Parathyroid adenoma (tissue), 2 donors: ENCODE measurements around the gene NAAA.

Experiments
- H2AFZ ChIP-seq: fragments of 300-600 bp; sonication (generic); one replicate; pipeline ENCODE4 v1.7.0; 2017; ENCODE audit warnings: antibody characterized with exemption, mild to moderate bottlenecking
- H3K27ac ChIP-seq: fragments of 300-600 bp; sonication (generic); one replicate; pipeline ENCODE4 v1.7.0; 2017
- H3K27me3 ChIP-seq: fragments of 300-600 bp; sonication (generic); one replicate; pipeline ENCODE4 v1.7.0; 2017; ENCODE audit warnings: low read length; ENCODE audit not compliant: control insufficient read depth, insufficient read depth
- H3K36me3 ChIP-seq: fragments of 300-600 bp; sonication (generic); one replicate; pipeline ENCODE4 v1.7.0; 2017; ENCODE audit warnings: low read length; ENCODE audit not compliant: control insufficient read depth, insufficient read depth
- H3K4me1 ChIP-seq: fragments of 300-600 bp; sonication (generic); one replicate; pipeline ENCODE4 v1.7.0; 2017; ENCODE audit warnings: control low read depth
- H3K4me2 ChIP-seq: fragments of 300-600 bp; sonication (generic); one replicate; pipeline ENCODE4 v1.7.0; 2017; ENCODE audit warnings: low read length
- H3K4me3 ChIP-seq: fragments of 300-600 bp; sonication (generic); one replicate; pipeline ENCODE4 v1.7.0; 2017; ENCODE audit warnings: low read depth, low read length
- H3K79me2 ChIP-seq: fragments of 300-600 bp; sonication (generic); one replicate; pipeline ENCODE4 v1.7.0; 2017; ENCODE audit warnings: control low read depth
- H3K9ac ChIP-seq: fragments of 300-600 bp; sonication (generic); one replicate; pipeline ENCODE4 v1.7.0; 2017; ENCODE audit warnings: mild to moderate bottlenecking
- H3K9me3 ChIP-seq: fragments of 300-600 bp; sonication (generic); one replicate; pipeline ENCODE4 v1.7.0; 2017; ENCODE audit warnings: low read length; ENCODE audit not compliant: control insufficient read depth
- CTCF ChIP-seq: fragments of 300-600 bp; sonication (generic); IDR thresholded peaks from one replicate; pipeline ENCODE4 v1.7.0; 2017; ENCODE audit warnings: antibody characterized with exemption, mild to moderate bottlenecking
- donor health status: primary hyperparathyroidism.

NAAA gene

GRCh38 chr4:75898536-75898935 lies 42.3 kb downstream of the NAAA start:
- no peak for TF ChIP-seq CTCF
- Histone ChIP-seq H2AFZ (no peak overlapping the region), H3K36me3 (no peaks in the 10 kb centered on the region), H3K9me3 (no peaks in the 10 kb centered on the region), H3K4me3 (no peak overlapping the region), H3K4me2 (no peak overlapping the region), H3K4me1 (no peaks in the 10 kb centered on the region), H3K79me2 (no peaks in the 10 kb centered on the region), H3K9ac (no peak overlapping the region), H3K27me3 (no peaks in the 10 kb centered on the region), H3K27ac (no peak overlapping the region)

DNA sequence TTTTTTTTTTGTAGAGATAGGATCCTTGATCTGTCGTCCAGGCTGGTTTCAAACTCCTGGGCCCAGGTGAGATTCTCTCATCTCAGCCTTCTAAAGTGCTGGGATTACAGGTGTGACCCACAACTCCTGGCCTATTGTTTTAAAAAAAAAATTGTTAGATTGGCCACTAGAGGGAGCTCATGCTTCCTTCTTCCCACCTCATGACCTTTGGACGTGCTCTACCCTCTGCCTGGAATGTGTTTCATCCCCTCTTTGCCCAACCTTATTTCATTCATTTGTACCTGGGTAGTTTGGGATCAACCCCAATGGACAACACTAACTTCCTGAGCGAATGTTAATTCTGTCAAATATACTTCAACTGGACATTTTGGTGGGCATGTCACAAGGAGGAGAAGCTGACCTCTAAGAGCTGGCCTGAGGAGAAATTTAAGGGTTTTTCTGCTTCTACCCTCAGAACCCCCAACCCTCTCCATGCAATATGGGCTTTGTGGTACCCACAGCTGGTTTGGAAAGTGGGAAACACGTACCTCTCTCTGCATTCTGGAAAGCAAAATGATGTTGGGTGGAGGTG lies 45.0 kb downstream of the NAAA start:
- H2AFZ ChIP-seq = no peak overlapping the region
- no peaks in the 10 kb centered on the region for H3K27me3 ChIP-seq
- no peaks in the 10 kb centered on the region for H3K9me3 ChIP-seq
- no peak overlapping the region for H3K27ac ChIP-seq
- no peaks in the 10 kb centered on the region for H3K79me2 ChIP-seq
- no peaks in the 10 kb centered on the region for H3K36me3 ChIP-seq
- no peaks in the 10 kb centered on the region for H3K4me1 ChIP-seq
- H3K4me2 ChIP-seq = no peak overlapping the region
- H3K9ac ChIP-seq = no peak overlapping the region
- H3K4me3 ChIP-seq = no peak overlapping the region
- peak; percentile 33 for TF ChIP-seq CTCF

DNA sequence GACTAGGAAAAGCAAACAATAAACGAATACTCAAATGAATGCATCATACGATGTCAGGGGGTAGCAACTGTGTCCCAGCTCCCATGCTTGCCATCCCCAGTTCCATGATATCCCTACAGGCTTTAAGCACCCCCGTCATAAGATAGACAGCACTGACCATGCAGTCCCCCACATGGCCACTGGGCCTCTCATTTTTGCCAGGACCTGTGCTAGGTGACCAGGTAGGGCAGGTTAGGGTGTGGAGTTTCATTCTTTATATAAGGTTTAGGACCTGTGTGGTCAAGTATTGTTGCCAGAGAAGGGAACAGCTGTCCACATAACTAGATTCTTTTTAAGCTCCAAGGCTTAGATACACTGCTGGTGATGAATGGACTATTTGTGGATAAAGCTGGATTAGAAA lies 48.3 kb downstream of the NAAA start:
- Histone ChIP-seq H3K9ac (no peak overlapping the region), H3K4me1 (no peaks in the 10 kb centered on the region), H3K4me3 (no peak overlapping the region), H3K27me3 (no peaks in the 10 kb centered on the region), H3K36me3 (no peaks in the 10 kb centered on the region), H2AFZ (no peak overlapping the region), H3K4me2 (no peak overlapping the region), H3K9me3 (no peaks in the 10 kb centered on the region), H3K79me2 (no peaks in the 10 kb centered on the region), H3K27ac (no peak overlapping the region)
- TF ChIP-seq CTCF = no peak

DNA sequence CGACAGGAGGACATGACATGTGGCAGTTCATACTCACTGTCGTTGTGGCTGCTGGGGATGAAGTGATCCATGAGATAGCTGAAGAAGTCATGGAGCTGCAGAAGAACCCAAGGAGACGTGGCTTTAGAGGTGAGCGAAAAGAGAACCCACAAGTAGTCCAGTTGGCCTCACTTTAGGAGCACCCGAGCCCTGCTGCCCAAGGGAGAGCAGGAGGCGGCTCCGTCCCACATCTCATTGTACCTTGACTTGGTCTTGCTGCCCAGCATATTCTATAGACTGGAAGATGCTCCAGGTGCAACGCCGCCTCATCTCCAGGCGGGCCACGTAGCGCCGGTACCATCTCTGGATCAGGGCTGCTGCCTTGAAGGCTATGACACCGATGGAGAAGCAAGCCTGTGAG lies 49.2 kb downstream of the NAAA start:
- no peaks in the 10 kb centered on the region for H3K9me3 ChIP-seq
- H3K4me3 ChIP-seq = no peak overlapping the region
- H3K36me3 ChIP-seq = no peaks in the 10 kb centered on the region
- H3K4me2 ChIP-seq = no peak overlapping the region
- H3K27ac ChIP-seq = no peak overlapping the region
- no peaks in the 10 kb centered on the region for H3K79me2 ChIP-seq
- H2AFZ ChIP-seq = no peak overlapping the region
- no peak for TF ChIP-seq CTCF
- no peak overlapping the region for H3K9ac ChIP-seq
- no peaks in the 10 kb centered on the region for H3K4me1 ChIP-seq
- H3K27me3 ChIP-seq = no peaks in the 10 kb centered on the region

GRCh38 chr4:75889537-75890199 lies 51.1 kb downstream of the NAAA start:
- no peak overlapping the region for H3K4me3 ChIP-seq
- no peaks in the 10 kb centered on the region for H3K4me1 ChIP-seq
- no peaks in the 10 kb centered on the region for H3K27me3 ChIP-seq
- no peak overlapping the region for H3K27ac ChIP-seq
- H3K4me2 ChIP-seq = no peak overlapping the region
- TF ChIP-seq CTCF = no peak
- no peaks in the 10 kb centered on the region for H3K36me3 ChIP-seq
- H3K9me3 ChIP-seq = no peaks in the 10 kb centered on the region
- no peaks in the 10 kb centered on the region for H3K79me2 ChIP-seq
- H2AFZ ChIP-seq = no peak overlapping the region
- H3K9ac ChIP-seq = no peak overlapping the region
